ENCODE results near the gene MMP20. TPM values are rescaled to one million over a fixed set of nuclear protein-coding genes. Genes with fewer than 3 reads are reported as not detected.

Gene MMP20
- total and polyA plus RNA-seq, 2 donors (not counting 1 experiment from before 2014, with no cell fraction given) = not detected

DNA sequence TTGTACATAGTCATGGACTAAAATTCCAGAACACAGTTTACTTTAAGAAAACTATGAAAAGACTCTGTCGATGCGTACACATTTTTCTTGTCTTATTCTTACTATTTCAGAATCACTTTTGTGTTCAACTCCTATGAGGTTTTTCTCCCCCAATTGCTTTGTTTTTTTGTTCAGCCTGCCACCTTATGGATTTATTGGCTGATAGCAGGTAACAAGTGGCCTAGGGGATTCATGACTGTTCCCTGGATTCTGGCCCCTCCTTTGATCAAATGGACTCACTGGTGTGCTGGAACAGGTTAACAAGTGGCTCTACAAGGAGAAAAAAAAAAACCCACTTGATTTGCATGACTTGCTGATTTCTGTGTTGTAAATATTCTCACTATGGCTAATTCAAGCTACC is 10.6 kb downstream of the MMP20 start:
- Mint-ChIP-seq H3K27ac (no peak overlapping the region), H3K4me1 (peaks cover 26% of the 10 kb centered on the region), H3K4me3 (no peak overlapping the region), H3K27me3 (no peaks in the 10 kb centered on the region), H3K9me3 (ENCODE audit: insufficient read depth) (no peaks in the 10 kb centered on the region)
- ChIA-PET POLR2A (no interaction called here), CTCF (interaction anchor here (1.0 to 5.5 kb wide), 15 partner anchors 23 to 753 kb away, joined by 3 to 129 read pairs (median 23); no protein-coding TSS in a partner anchor)
- H3K9ac ChIP-seq (ENCODE audit: low read length) = no peak overlapping the region
- H3K4me1 ChIP-seq (ENCODE audit: control insufficient read depth in 2 of 2, insufficient read depth in 2 of 2, low read length in 2 of 2) = peaks cover 17 to 26% of the 10 kb centered on the region in 2 donors
- no peak overlapping the region for H3K4me3 ChIP-seq (ENCODE audit: control extremely low read depth in 1 of 5, extremely low read depth in 1 of 5, insufficient read depth in 1 of 5, low read depth in 2 of 5, low read length in 4 of 5)
- no peak overlapping the region for H3K4me2 ChIP-seq (replicated peaks; ENCODE audit: low read depth, low read length, poor library complexity, severe bottlenecking)
- H3K27me3 ChIP-seq (replicated peaks in 1 of 4; ENCODE audit: control extremely low read depth in 1 of 4, control insufficient read depth in 3 of 4, insufficient read depth in 4 of 4, low read length in 3 of 4) = no peaks in the 10 kb centered on the region
- no peak for DNase-seq
- intact Hi-C loops (cut with micrococcal nuclease) = loop anchor here (5.0 kb wide), 1 partner anchor 607 kb away; no protein-coding TSS in a partner anchor
- H3K9me3 ChIP-seq (ENCODE audit: control extremely low read depth in 1 of 3, control insufficient read depth in 2 of 3, insufficient read depth in 1 of 3, low read length in 2 of 3) = no peaks in the 10 kb centered on the region
- no peaks in the 10 kb centered on the region for H3K36me3 ChIP-seq (replicated peaks in 1 of 2; ENCODE audit: control extremely low read depth in 1 of 2, control insufficient read depth in 1 of 2, extremely low read depth in 1 of 2, insufficient read depth in 2 of 2, low read length in 1 of 2)
- no peaks in the 10 kb centered on the region for H3K79me2 ChIP-seq (ENCODE audit: control insufficient read depth, insufficient read depth, low read length)
- ATAC-seq (ENCODE audit: low read depth) = no peak
- WGBS (ENCODE audit: insufficient coverage) = no CpG with 5 or more reads among the region's 2 CpGs
- no peak overlapping the region for H2AFZ ChIP-seq (ENCODE audit: insufficient read depth, low read depth, low read length, poor library complexity, severe bottlenecking)
- no peak overlapping the region for H3K27ac ChIP-seq (ENCODE audit: low read length in 2 of 2)
- TF ChIP-seq, protein P1, sequence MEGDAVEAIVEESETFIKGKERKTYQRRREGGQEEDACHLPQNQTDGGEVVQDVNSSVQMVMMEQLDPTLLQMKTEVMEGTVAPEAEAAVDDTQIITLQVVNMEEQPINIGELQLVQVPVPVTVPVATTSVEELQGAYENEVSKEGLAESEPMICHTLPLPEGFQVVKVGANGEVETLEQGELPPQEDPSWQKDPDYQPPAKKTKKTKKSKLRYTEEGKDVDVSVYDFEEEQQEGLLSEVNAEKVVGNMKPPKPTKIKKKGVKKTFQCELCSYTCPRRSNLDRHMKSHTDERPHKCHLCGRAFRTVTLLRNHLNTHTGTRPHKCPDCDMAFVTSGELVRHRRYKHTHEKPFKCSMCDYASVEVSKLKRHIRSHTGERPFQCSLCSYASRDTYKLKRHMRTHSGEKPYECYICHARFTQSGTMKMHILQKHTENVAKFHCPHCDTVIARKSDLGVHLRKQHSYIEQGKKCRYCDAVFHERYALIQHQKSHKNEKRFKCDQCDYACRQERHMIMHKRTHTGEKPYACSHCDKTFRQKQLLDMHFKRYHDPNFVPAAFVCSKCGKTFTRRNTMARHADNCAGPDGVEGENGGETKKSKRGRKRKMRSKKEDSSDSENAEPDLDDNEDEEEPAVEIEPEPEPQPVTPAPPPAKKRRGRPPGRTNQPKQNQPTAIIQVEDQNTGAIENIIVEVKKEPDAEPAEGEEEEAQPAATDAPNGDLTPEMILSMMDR (IDR thresholded peaks at IDR 0.05) = no peak
- no peak for TF ChIP-seq EZH2 (IDR thresholded peaks at IDR 0.05; ENCODE audit: borderline replicate concordance, insufficient read depth, low read depth, low read length, poor library complexity, severe bottlenecking)
- no peaks in the 10 kb centered on the region for H4K20me1 ChIP-seq (ENCODE audit: control insufficient read depth, insufficient read depth, low read length, poor library complexity, severe bottlenecking)

DNA sequence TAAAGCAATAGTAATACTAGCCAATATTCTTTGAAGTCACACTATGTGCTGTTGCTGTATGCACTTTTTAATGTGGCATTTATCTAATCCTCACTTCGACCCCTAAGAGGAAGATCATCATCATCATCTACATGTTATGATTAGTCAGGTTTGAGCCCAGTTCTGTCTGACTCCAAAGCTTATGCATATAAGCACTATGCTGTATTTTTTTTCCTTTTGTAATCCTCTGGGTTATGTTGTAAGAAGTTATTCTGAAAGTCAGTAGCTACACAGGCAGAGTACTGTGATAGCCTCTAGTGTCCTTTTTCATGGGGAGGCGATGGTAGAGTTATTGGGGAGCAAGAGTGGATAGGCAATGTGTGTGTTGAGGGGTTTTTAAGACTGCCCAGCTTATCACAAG is 11.1 kb downstream of the MMP20 start:
- DNase-seq (no peak), ATAC-seq (ENCODE audit: low read depth) (no peak)
- H3K27me3 Mint-ChIP-seq = no peaks in the 10 kb centered on the region
- no peak overlapping the region for H3K4me2 ChIP-seq (replicated peaks; ENCODE audit: low read depth, low read length, poor library complexity, severe bottlenecking)
- no peak overlapping the region for H3K27ac Mint-ChIP-seq
- no peaks in the 10 kb centered on the region for H4K20me1 ChIP-seq (ENCODE audit: control insufficient read depth, insufficient read depth, low read length, poor library complexity, severe bottlenecking)
- H3K9me3 ChIP-seq (ENCODE audit: control extremely low read depth in 1 of 3, control insufficient read depth in 2 of 3, insufficient read depth in 1 of 3, low read length in 2 of 3) = no peaks in the 10 kb centered on the region
- WGBS (ENCODE audit: insufficient coverage) = no CpG with 5 or more reads among the region's 2 CpGs
- peaks cover 17 to 26% of the 10 kb centered on the region in 2 donors for H3K4me1 ChIP-seq (ENCODE audit: control insufficient read depth in 2 of 2, insufficient read depth in 2 of 2, low read length in 2 of 2)
- TF ChIP-seq, protein P1 (IDR thresholded peaks at IDR 0.05) = no peak
- no peak for TF ChIP-seq EZH2 (IDR thresholded peaks at IDR 0.05; ENCODE audit: borderline replicate concordance, insufficient read depth, low read depth, low read length, poor library complexity, severe bottlenecking)
- H3K4me3 Mint-ChIP-seq = no peak overlapping the region
- H3K79me2 ChIP-seq (ENCODE audit: control insufficient read depth, insufficient read depth, low read length) = no peaks in the 10 kb centered on the region
- peaks cover 26% of the 10 kb centered on the region for H3K4me1 Mint-ChIP-seq
- no peak overlapping the region for H3K9ac ChIP-seq (ENCODE audit: low read length)
- H3K4me3 ChIP-seq (ENCODE audit: control extremely low read depth in 1 of 5, extremely low read depth in 1 of 5, insufficient read depth in 1 of 5, low read depth in 2 of 5, low read length in 4 of 5) = no peak overlapping the region
- no peak overlapping the region for H3K27ac ChIP-seq (ENCODE audit: low read length in 2 of 2)
- POLR2A ChIA-PET = no interaction called here
- H2AFZ ChIP-seq (ENCODE audit: insufficient read depth, low read depth, low read length, poor library complexity, severe bottlenecking) = no peak overlapping the region
- H3K9me3 Mint-ChIP-seq (ENCODE audit: insufficient read depth) = no peaks in the 10 kb centered on the region
- CTCF ChIA-PET = interaction anchor here (1.0 to 5.5 kb wide), 30 partner anchors 17 to 753 kb away, joined by 3 to 129 read pairs (median 8); partner anchors contain the start of gene TMEM123
- no peaks in the 10 kb centered on the region for H3K27me3 ChIP-seq (replicated peaks in 1 of 4; ENCODE audit: control extremely low read depth in 1 of 4, control insufficient read depth in 3 of 4, insufficient read depth in 4 of 4, low read length in 3 of 4)
- no peaks in the 10 kb centered on the region for H3K36me3 ChIP-seq (replicated peaks in 1 of 2; ENCODE audit: control extremely low read depth in 1 of 2, control insufficient read depth in 1 of 2, extremely low read depth in 1 of 2, insufficient read depth in 2 of 2, low read length in 1 of 2)
- intact Hi-C loops (cut with micrococcal nuclease) = loop anchor here (5.0 kb wide), 1 partner anchor 607 kb away; no protein-coding TSS in a partner anchor
